Neuronal stem cell (in vitro differentiated cells): ENCODE results near the gene ADK.

Experiments
- DNase-seq: peaks from one replicate; pipeline ENCODE4 v3.0.0-alpha.2; 2013; ENCODE audit warnings: low spot score
- H2AFZ ChIP-seq: one replicate; pipeline ENCODE4 v1.6.1; 2013; ENCODE audit warnings: mild to moderate bottlenecking, low read length, inconsistent platforms
- H2AK5ac ChIP-seq: 2 replicates; pipeline ENCODE4 v1.6.1; 2013; ENCODE audit warnings: low read depth, mild to moderate bottlenecking, inconsistent platforms, low read length, moderate library complexity, mixed read lengths
- H2BK120ac ChIP-seq: 2 replicates; pipeline ENCODE4 v1.6.1; 2013; ENCODE audit warnings: low read depth, mild to moderate bottlenecking, inconsistent platforms, low read length, moderate library complexity, mixed read lengths
- H2BK12ac ChIP-seq: one replicate; pipeline ENCODE4 v1.6.1; 2013; ENCODE audit warnings: low read length, inconsistent platforms
- H2BK15ac ChIP-seq: 2 replicates; pipeline ENCODE4 v1.6.1; 2013; ENCODE audit warnings: mild to moderate bottlenecking, low read length, inconsistent platforms, mixed read lengths
- H2BK5ac ChIP-seq: one replicate; pipeline ENCODE4 v1.6.1; 2013; ENCODE audit warnings: inconsistent platforms, mild to moderate bottlenecking, low read length, moderate library complexity
- H3K14ac ChIP-seq: one replicate; pipeline ENCODE4 v1.6.1; 2013; ENCODE audit warnings: low read length, inconsistent platforms
- H3K18ac ChIP-seq: 2 replicates; pipeline ENCODE4 v1.6.1; 2013; ENCODE audit warnings: low read length, inconsistent platforms
- H3K23ac ChIP-seq: 2 replicates; pipeline ENCODE4 v1.6.1; 2013; ENCODE audit warnings: low read depth, mild to moderate bottlenecking, mixed read lengths, low read length, inconsistent platforms; ENCODE audit not compliant: poor library complexity
- H3K27ac ChIP-seq: replicated peaks from 3 replicates; pipeline ENCODE4 v1.5.1; 2013; ENCODE audit warnings: low read length, inconsistent platforms
- H3K27me3 ChIP-seq, 3 experiments: 2 replicates each; pipeline ENCODE4 v1.6.1; 2013; ENCODE audit warnings: low read length in 3 of 3, mild to moderate bottlenecking in 2 of 3, inconsistent platforms in 1 of 3, low read depth in 1 of 3, mixed read lengths in 1 of 3, moderate library complexity in 1 of 3; ENCODE audit not compliant: control insufficient read depth in 3 of 3, insufficient read depth in 3 of 3
- H3K36me3 ChIP-seq, 2 donors: replicated peaks in 1 of 2; 2 replicates each; pipeline ENCODE4 v1.6.1; 2013; ENCODE audit warnings: low read length in 2 of 2; ENCODE audit not compliant: control insufficient read depth in 2 of 2, insufficient read depth in 2 of 2
- H3K4ac ChIP-seq: 2 replicates; pipeline ENCODE4 v1.6.1; 2013; ENCODE audit warnings: inconsistent platforms, mild to moderate bottlenecking, low read length, moderate library complexity
- H3K4me1 ChIP-seq, 2 donors: 1 replicate in 1 of 2; 2 replicates in 1 of 2; pipeline ENCODE4 v1.6.1; 2013; ENCODE audit warnings: low read length in 2 of 2, low read depth in 1 of 2; ENCODE audit not compliant: control insufficient read depth in 2 of 2, insufficient read depth in 1 of 2
- H3K4me2 ChIP-seq: one replicate; pipeline ENCODE4 v1.6.1; 2013; ENCODE audit warnings: mild to moderate bottlenecking, low read length, inconsistent platforms; ENCODE audit not compliant: insufficient read depth, poor library complexity, severe bottlenecking
- H3K4me3 ChIP-seq, 2 donors: 2 replicates each; pipeline ENCODE4 v1.5.1; 2013; ENCODE audit warnings: low read length in 2 of 2, mild to moderate bottlenecking in 2 of 2, inconsistent platforms in 1 of 2, moderate library complexity in 1 of 2
- H3K79me1 ChIP-seq: one replicate; pipeline ENCODE4 v1.6.1; 2013; ENCODE audit warnings: low read depth, mild to moderate bottlenecking, inconsistent platforms, low read length, moderate library complexity
- H3K9ac ChIP-seq: one replicate; pipeline ENCODE4 v1.6.1; 2013; ENCODE audit warnings: mild to moderate bottlenecking, low read depth, low read length, inconsistent platforms; ENCODE audit not compliant: poor library complexity
- H3K9me3 ChIP-seq, 2 donors: replicated peaks in 1 of 2; 2 replicates each; pipeline versions ENCODE3 to v1.6.1; 2013; ENCODE audit warnings: low read length in 2 of 2, mild to moderate bottlenecking in 2 of 2, inconsistent platforms in 1 of 2, low read depth in 1 of 2, mixed read lengths in 1 of 2, moderate library complexity in 1 of 2; ENCODE audit not compliant: control insufficient read depth in 2 of 2, insufficient read depth in 1 of 2
- H4K8ac ChIP-seq: one replicate; pipeline ENCODE4 v1.6.1; 2013; ENCODE audit warnings: low read depth, mild to moderate bottlenecking, inconsistent platforms, low read length, moderate library complexity
- H4K91ac ChIP-seq: one replicate; pipeline ENCODE4 v1.6.1; 2013; ENCODE audit warnings: low read length, low read depth, mild to moderate bottlenecking, inconsistent platforms; ENCODE audit not compliant: poor library complexity
- WGBS, 2 donors: extraction: QIAGEN DNeasy Blood & Tissue Kit; methylation state at CpG; one replicate each; pipeline ENCODE4 v1.1.7; 2013; ENCODE audit warnings: missing lambda C conversion rate in 2 of 2, mixed read lengths in 1 of 2; ENCODE audit not compliant: insufficient read length in 2 of 2, insufficient replicate concordance in 1 of 2; ENCODE audit errors: extremely low coverage in 2 of 2; 5-methylcytosine and 5-hydroxymethylcytosine counted together

Gene ADK

GRCh38 chr10:74194999-74195398, 44.0 kb downstream of the ADK start:
- Histone ChIP-seq H3K27ac (no peak overlapping the region), H3K14ac (no peak overlapping the region), H3K18ac (no peak overlapping the region), H3K9me3 (peaks cover 0 to 8% of the 10 kb centered on the region in 2 donors), H2BK15ac (no peak overlapping the region), H2BK12ac (no peak overlapping the region), H3K4ac (no peak overlapping the region), H3K23ac (no peak overlapping the region), H2BK5ac (no peak overlapping the region), H2AFZ (no peak overlapping the region), H2AK5ac (no peak overlapping the region), H4K91ac (no peak overlapping the region), H3K4me2 (no peak overlapping the region), H3K79me1 (no peaks in the 10 kb centered on the region), H3K4me3 (no peak overlapping the region), H3K4me1 (peaks cover 0 to 1% of the 10 kb centered on the region in 2 donors), H3K9ac (no peak overlapping the region), H4K8ac (no peak overlapping the region), H3K27me3 (no peaks in the 10 kb centered on the region), H3K36me3 (no peaks in the 10 kb centered on the region), H2BK120ac (no peak overlapping the region)
- WGBS, 2 donors: no CpG with 5 or more reads among the region's 3 CpGs
- no peak for DNase-seq

- no peak overlapping the region for H3K23ac ChIP-seq
- no peaks in the 10 kb centered on the region for H3K79me1 ChIP-seq
- H2BK12ac ChIP-seq: no peak overlapping the region
- no peak overlapping the region for H3K4ac ChIP-seq
- no peak overlapping the region for H4K91ac ChIP-seq
- H3K27ac ChIP-seq: no peak overlapping the region
- no peak overlapping the region for H4K8ac ChIP-seq
- H3K4me2 ChIP-seq: no peak overlapping the region
- H3K14ac ChIP-seq: no peak overlapping the region
- no CpG with 5 or more reads among the region's 4 CpGs for WGBS, 2 donors
- H2BK15ac ChIP-seq: no peak overlapping the region
- H2BK120ac ChIP-seq: no peak overlapping the region
- H2BK5ac ChIP-seq: no peak overlapping the region
- no peak overlapping the region for H2AFZ ChIP-seq
- H3K36me3 ChIP-seq: peaks cover 0 to 12% of the 10 kb centered on the region in 2 donors
- H3K4me3 ChIP-seq: no peak overlapping the region
- H3K18ac ChIP-seq: no peak overlapping the region
- no peak for DNase-seq
- no peaks in the 10 kb centered on the region for H3K27me3 ChIP-seq
- H2AK5ac ChIP-seq: no peak overlapping the region
- peaks cover 0 to 3% of the 10 kb centered on the region in 2 donors for H3K9me3 ChIP-seq
- no peaks in the 10 kb centered on the region for H3K4me1 ChIP-seq
- no peak overlapping the region for H3K9ac ChIP-seq
These were observed 48.3 kb downstream of the ADK start for GRCh38 chr10:74199315-74199714.

GRCh38 chr10:74202356-74202755, 51.3 kb downstream of the ADK start:
- H3K79me1 ChIP-seq: peaks cover 3% of the 10 kb centered on the region
- H3K36me3 ChIP-seq: peaks cover 4 to 22% of the 10 kb centered on the region in 2 donors
- H2BK15ac ChIP-seq: no peak overlapping the region
- no peak overlapping the region for H3K4me3 ChIP-seq
- no CpG with 5 or more reads among the region's 2 CpGs for WGBS, 2 donors
- no peak for DNase-seq
- H3K9ac ChIP-seq: no peak overlapping the region
- H3K4me1 ChIP-seq: no peaks in the 10 kb centered on the region
- H3K14ac ChIP-seq: no peak overlapping the region
- H3K4ac ChIP-seq: no peak overlapping the region
- H2BK5ac ChIP-seq: no peak overlapping the region
- H2AFZ ChIP-seq: no peak overlapping the region
- no peak overlapping the region for H3K23ac ChIP-seq
- H3K4me2 ChIP-seq: no peak overlapping the region
- no peak overlapping the region for H4K91ac ChIP-seq
- no peak overlapping the region for H2AK5ac ChIP-seq
- no peak overlapping the region for H2BK120ac ChIP-seq
- no peak overlapping the region for H4K8ac ChIP-seq
- H3K27me3 ChIP-seq: no peaks in the 10 kb centered on the region
- H2BK12ac ChIP-seq: no peak overlapping the region
- H3K27ac ChIP-seq: no peak overlapping the region
- H3K18ac ChIP-seq: no peak overlapping the region
- H3K9me3 ChIP-seq: peaks cover 0 to 3% of the 10 kb centered on the region in 2 donors

DNA sequence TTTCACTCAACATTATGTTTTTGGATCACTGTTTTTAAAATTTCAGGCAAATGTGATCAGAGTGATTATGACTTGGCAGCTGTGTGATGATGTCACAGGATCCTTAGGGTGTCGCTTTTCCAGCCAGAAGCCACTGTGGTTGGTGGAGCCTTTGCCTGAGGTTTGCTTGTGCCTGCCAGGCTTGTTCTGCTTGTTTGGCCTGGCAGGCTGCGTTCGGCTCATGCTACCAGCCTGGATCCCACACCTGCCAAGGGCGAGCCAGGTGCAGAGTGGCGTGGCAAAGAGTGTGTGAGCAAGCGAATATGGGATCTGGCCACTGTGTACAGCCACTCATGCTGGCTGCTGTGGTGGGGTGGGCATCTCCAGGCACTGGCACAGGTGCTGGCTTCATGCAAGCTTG, 55.7 kb downstream of the ADK start:
- Histone ChIP-seq H3K79me1 (peaks cover 6% of the 10 kb centered on the region), H2AK5ac (no peak overlapping the region), H2BK15ac (no peak overlapping the region), H3K4me3 (no peak overlapping the region), H3K23ac (peak overlapping the region; percentile 69), H3K4me2 (no peak overlapping the region), H3K14ac (no peak overlapping the region), H3K9ac (no peak overlapping the region), H3K27me3 (no peaks in the 10 kb centered on the region), H2BK120ac (no peak overlapping the region), H4K91ac (no peak overlapping the region), H3K4me1 (peaks cover 0 to 4% of the 10 kb centered on the region in 2 donors), H2BK12ac (no peak overlapping the region), H3K4ac (no peak overlapping the region), H2BK5ac (no peak overlapping the region), H3K27ac (peak overlapping the region; percentile 11), H3K18ac (peak overlapping the region; percentile 67), H4K8ac (no peak overlapping the region), H3K36me3 (peaks cover 4 to 13% of the 10 kb centered on the region in 2 donors), H2AFZ (no peak overlapping the region), H3K9me3 (no peaks in the 10 kb centered on the region)
- WGBS, 2 donors: no CpG with 5 or more reads among the region's 6 CpGs
- no peak for DNase-seq
